A549 (cell line): ENCODE measurements around the gene NASP.

Experiments used
- EP300 ChIP-seq, 2 experiments: fragments of >200 bp; sonication (Bioruptor Twin); formaldehyde crosslinking; IDR thresholded peaks; 2 replicates in 1 of 2; 3 replicates in 1 of 2; pipeline ENCODE4 v1.6.1; 2016 to 2017
- MAZ ChIP-seq: fragments of 150-350 bp; IDR thresholded peaks from 2 replicates; pipeline ENCODE4 v1.6.1; 2014; ENCODE audit warnings: antibody characterized with exemption, low read depth, low read length, borderline replicate concordance
- MYC ChIP-seq: IDR thresholded peaks from 2 replicates; pipeline ENCODE4 v1.6.1; 2012; ENCODE audit warnings: mild to moderate bottlenecking, inconsistent platforms, low read length, improper control_type of control experiment, borderline replicate concordance
- NFE2L2 ChIP-seq: fragments of 150-350 bp; conservative IDR thresholded peaks from 2 replicates; pipeline ENCODE4 v1.6.1; 2014; ENCODE audit warnings: low read length
- NR3C1 ChIP-seq: fragments of >200 bp; sonication (Bioruptor Twin); formaldehyde crosslinking; IDR thresholded peaks from 3 replicates; pipeline ENCODE4 v1.6.1; 2017
- POLR2A ChIP-seq: IDR thresholded peaks from 2 replicates; pipeline ENCODE4 v1.6.1; 2012; ENCODE audit warnings: mild to moderate bottlenecking, low read length
- RAD21 ChIP-seq, 2 experiments: fragments of >200 bp in 1 of 2; sonication (Bioruptor Twin) in 1 of 2; formaldehyde crosslinking in 1 of 2; IDR thresholded peaks in 1 of 2; conservative IDR thresholded peaks in 1 of 2; 2 replicates in 1 of 2; 3 replicates in 1 of 2; pipeline ENCODE4 v1.6.1; 2012 to 2018; ENCODE audit warnings: inconsistent platforms in 1 of 2
- SMC3 ChIP-seq: fragments of >200 bp; sonication (Bioruptor Twin); formaldehyde crosslinking; IDR thresholded peaks from 3 replicates; pipeline ENCODE4 v1.6.1; 2018; ENCODE audit warnings: inconsistent platforms
- ZC3H11A ChIP-seq: fragments of 450-650 bp; IDR thresholded peaks from 2 replicates; pipeline ENCODE4 v1.6.1; 2014; ENCODE audit warnings: antibody characterized with exemption, mild to moderate bottlenecking
- TF ChIP-seq, protein P1 (sequence below): fragments of >200 bp; sonication (Bioruptor Twin); formaldehyde crosslinking; IDR thresholded peaks from 3 replicates; pipeline ENCODE4 v1.5.1; 2016
- TF ChIP-seq, protein P2 (sequence below): fragments of 200-600 bp; sonication (generic); IDR thresholded peaks from 2 replicates; pipeline ENCODE4 v1.6.1; 2016; ENCODE audit warnings: antibody characterized with exemption, mild to moderate bottlenecking, moderate library complexity

DNA sequence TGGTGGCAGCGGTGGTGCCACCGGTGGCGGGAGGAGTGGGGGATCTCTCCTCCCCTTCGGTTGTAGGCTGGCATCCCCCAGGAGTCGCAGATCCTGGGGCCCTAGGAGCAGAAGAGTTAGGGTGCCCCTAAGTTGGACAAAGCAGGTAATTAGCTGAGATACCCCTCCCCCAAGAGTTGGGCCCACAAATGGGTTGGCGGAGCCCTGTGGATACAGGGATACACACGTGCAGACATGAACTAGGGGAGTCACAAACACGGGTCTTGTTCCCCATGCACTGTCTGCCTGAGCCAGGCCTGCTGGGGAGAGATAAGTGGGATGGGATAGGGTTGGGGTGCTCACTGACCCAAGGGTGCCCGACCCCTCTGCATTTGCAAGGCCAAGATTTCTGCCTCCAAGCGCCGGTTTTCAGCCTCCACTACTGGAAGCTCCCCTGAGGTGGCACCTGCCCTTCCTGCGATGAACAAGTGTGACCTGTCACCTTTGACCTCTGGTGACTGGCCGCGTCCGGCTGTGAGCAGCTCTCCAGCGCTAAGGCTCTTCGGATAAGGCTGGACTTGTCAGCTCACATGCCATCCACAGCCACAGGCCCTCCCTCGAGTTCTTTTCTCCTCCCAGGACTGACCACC lies 38.2 kb downstream of the NASP start:
- TF ChIP-seq, protein P1, sequence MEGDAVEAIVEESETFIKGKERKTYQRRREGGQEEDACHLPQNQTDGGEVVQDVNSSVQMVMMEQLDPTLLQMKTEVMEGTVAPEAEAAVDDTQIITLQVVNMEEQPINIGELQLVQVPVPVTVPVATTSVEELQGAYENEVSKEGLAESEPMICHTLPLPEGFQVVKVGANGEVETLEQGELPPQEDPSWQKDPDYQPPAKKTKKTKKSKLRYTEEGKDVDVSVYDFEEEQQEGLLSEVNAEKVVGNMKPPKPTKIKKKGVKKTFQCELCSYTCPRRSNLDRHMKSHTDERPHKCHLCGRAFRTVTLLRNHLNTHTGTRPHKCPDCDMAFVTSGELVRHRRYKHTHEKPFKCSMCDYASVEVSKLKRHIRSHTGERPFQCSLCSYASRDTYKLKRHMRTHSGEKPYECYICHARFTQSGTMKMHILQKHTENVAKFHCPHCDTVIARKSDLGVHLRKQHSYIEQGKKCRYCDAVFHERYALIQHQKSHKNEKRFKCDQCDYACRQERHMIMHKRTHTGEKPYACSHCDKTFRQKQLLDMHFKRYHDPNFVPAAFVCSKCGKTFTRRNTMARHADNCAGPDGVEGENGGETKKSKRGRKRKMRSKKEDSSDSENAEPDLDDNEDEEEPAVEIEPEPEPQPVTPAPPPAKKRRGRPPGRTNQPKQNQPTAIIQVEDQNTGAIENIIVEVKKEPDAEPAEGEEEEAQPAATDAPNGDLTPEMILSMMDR: no peak
- no peak for TF ChIP-seq ZC3H11A
- TF ChIP-seq EP300 (IDR thresholded peaks at IDR 0.05): no peak
- TF ChIP-seq RAD21 (conservative IDR thresholded peaks at IDR 0.05 in 1 of 2, IDR thresholded peaks at IDR 0.05 in 1 of 2): no peak
- TF ChIP-seq SMC3: no peak
- no peak for TF ChIP-seq POLR2A
- TF ChIP-seq MAZ: no peak
- no peak for TF ChIP-seq MYC
- no peak for TF ChIP-seq NFE2L2
- TF ChIP-seq NR3C1: no peak
- TF ChIP-seq, protein P2, sequence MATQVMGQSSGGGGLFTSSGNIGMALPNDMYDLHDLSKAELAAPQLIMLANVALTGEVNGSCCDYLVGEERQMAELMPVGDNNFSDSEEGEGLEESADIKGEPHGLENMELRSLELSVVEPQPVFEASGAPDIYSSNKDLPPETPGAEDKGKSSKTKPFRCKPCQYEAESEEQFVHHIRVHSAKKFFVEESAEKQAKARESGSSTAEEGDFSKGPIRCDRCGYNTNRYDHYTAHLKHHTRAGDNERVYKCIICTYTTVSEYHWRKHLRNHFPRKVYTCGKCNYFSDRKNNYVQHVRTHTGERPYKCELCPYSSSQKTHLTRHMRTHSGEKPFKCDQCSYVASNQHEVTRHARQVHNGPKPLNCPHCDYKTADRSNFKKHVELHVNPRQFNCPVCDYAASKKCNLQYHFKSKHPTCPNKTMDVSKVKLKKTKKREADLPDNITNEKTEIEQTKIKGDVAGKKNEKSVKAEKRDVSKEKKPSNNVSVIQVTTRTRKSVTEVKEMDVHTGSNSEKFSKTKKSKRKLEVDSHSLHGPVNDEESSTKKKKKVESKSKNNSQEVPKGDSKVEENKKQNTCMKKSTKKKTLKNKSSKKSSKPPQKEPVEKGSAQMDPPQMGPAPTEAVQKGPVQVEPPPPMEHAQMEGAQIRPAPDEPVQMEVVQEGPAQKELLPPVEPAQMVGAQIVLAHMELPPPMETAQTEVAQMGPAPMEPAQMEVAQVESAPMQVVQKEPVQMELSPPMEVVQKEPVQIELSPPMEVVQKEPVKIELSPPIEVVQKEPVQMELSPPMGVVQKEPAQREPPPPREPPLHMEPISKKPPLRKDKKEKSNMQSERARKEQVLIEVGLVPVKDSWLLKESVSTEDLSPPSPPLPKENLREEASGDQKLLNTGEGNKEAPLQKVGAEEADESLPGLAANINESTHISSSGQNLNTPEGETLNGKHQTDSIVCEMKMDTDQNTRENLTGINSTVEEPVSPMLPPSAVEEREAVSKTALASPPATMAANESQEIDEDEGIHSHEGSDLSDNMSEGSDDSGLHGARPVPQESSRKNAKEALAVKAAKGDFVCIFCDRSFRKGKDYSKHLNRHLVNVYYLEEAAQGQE: no peak
